Measurements from ENCODE around the gene KDSR.
"Not testable (repeated sequence)": the region's sequence is repeated elsewhere in the genome, so short reads cannot be mapped to it uniquely, and the experiment has no call there.

Gene KDSR

DNA sequence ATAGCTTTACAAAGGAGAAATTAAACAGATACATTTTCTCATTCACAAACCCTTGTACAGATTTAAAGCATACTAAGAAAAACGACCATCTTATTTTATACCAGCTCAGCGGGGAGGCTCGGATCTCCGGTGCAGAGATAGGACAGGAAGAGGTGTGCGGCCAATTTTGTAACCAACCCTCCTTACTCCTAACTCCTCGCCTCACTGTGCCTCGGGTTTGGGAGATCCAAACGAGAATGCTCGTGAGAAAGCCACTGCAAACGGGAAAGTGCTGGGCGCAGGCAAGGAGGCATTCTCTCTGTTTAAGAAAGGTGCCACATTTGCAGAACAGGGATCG is 1.2 kb downstream of the KDSR start:
- no peak for DNase-seq (ENCODE audit: low read depth)

DNA sequence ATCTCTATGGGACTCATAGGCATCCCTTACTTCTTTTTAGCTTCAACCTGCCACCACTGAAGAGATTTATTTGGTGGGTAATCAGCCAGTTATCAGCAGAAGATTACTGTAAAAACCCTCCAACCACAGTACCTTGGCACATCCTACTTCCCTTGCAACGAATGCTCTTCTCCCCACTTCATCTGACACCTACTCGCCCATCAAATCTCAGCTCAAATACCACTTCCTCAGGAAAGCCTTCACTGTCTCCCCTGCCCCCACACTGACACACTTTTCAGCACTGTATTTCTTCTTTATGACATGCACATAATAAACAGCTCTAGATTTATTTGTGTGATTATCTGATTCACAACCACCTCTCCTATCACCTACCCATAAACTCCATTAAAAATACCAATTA is 3.1 kb downstream of the KDSR start:
- no peak for DNase-seq (ENCODE audit: low read depth)

DNA sequence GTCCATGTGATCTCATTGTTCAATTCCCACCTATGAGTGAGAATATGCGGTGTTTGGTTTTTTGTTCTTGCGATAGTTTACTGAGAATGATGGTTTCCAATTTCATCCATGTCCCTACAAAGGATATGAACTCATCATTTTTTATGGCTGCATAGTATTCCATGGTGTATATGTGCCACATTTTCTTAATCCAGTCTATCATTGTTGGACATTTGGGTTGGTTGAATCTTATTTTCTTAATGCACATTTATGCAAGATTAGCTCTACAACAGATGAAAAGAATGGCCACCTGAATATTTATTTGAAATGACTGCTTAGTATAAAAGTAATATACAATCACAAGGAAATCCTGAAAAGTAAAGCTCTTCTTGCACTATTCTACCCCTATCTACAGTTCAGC is 3.6 kb downstream of the KDSR start:
- not testable (repeated sequence) for DNase-seq (ENCODE audit: low read depth)

DNA sequence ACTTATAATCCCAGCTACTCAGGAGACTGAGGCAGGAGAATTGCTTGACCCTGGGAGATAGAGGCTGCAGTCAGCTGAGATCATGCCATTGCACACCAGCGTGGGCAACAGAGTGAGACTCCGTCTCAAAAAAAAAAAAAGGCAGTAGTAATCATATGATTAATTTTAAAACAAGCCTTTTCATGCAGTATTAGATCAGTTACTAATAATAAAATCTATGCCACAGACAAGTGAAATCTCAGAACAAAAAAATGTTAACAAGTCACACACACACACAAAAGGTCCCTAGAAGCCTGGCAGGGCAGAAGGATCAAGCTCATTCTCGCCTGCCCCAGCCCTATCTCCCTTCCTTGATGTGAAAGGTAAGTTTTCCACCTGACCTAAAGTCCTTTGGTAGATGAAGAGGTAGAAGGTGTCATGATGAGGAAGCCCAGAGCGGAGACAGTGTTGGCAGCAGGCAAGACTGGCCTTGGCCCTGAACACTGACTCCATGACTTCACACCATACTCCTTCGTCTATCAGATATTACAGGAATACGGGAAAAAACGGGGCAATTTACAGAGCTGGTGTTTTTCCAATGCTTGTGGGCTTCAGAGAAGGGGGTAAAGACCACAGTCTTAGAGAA is 10.6 kb downstream of the KDSR start:
- DNase-seq (ENCODE audit: low read depth) = no peak

DNA sequence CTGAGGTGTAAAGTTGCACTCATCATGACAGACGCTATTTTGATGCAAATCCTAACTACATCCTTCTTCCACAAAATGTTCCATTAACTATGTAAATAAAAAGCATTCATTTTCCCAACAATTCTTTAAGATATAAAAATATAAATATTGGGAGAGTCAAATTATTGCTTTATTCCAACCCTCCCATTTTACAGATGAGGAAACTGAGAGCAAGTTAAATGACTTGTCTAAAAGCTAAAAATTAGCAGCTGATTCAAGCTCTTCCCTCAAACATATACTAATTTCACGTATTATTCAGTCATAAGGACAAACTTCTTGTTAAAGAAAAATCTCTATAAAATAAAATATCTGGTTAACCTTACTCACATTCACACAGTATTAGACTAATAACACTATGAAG is 16.8 kb downstream of the KDSR start:
- no peak for DNase-seq (ENCODE audit: low read depth)

DNA sequence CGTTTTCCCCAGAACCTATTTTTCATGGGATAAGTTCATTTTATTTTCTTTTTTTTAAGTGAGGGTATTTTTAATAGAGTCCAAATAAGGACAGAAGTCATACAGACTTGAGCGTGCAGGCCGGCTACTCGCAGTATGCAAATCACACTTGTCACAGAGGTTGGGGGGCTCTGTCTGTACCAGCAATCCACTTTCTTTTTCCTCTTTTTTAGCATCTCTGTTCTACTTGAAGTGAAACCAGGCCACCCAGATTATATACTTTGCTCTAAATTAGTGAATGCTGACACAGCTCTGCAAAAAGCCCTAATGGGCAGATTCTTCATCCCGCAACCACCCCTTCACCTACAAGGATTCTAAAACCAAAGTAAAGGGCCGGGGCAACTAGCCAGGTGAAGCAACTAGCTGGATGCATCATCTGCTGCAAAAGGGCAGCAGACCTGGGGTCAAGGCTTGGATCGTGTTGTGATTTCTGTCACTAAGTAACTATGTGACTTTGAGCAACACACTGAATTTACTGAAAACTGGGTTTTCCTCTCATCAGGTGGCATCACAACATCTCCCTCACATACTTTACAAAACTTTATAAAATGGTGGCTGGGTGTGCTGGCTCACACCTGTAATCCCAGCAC is 18.4 kb downstream of the KDSR start:
- no peak for DNase-seq (ENCODE audit: low read depth)

DNA sequence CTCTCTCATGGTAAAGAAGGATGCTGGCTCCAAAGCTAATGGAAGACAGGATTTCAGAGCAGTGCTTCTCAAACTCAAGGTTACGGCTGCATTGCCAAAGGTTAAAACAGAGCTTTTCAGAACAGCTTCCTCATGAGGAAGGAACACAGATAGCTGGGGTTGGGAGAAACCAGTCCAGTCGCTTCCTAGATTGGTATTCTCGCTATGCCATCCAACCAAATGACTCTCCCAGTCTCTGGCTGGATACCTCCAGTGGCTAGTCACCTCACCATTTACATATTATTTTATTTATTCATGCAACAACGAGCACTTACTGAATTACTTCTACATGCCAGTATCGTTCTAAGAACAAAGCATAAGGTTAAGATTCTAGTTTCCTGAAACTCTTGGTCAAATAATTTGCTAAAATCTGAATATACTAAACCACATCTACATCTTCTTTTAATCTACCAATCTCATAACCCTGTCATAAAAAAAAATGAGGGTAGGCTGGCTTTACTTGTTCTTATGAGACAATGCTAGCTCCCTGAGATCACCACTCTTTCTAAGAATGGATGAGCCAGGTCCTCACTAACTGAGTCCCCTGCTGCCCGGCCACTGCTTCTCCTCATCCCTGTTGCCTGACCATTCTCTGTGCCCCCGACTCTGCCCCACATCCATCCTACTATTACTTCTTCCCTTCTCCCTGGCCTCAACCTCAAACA is 20.4 kb downstream of the KDSR start:
- DNase-seq (ENCODE audit: low read depth) = no peak

DNA sequence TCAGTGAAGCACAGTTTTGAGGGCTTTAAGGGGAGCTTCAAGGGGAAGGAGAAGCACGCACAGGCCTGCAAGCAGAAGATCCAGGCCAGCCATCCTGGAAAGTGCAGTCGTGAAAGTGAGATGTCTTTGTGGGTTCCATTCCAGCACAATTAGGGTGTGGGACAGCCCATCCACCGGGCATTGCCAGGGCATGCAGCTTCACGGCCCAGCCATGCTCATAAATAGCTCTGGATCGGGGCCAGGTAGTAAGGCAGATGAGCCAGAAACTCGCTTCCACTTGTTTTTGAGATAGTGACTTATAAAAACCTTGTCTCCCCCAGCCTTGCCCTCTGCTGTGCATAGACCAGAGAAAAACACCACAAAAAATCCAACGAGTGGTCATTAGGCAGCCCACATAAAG is 21.0 kb downstream of the KDSR start:
- DNase-seq (ENCODE audit: low read depth) = no peak

DNA sequence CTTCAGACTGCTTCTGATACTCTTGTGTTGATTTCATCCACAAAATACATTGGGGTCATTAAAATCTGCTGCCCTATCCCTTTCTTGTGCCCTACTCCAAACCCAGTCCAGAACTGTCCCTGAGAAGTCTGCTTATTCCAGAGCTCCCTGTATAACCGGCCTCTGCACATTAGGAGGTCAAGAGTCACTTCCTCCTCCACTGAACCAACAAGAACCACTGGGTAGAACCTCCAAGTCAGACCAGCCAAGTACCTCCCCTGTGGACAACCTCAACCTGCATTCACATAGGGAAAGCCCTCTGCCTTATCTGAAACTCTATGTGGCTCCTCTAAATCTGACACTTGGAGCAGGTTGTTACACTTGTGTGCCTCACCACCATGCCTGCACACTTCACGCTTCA is 22.1 kb downstream of the KDSR start:
- DNase-seq (ENCODE audit: low read depth) = no peak

DNA sequence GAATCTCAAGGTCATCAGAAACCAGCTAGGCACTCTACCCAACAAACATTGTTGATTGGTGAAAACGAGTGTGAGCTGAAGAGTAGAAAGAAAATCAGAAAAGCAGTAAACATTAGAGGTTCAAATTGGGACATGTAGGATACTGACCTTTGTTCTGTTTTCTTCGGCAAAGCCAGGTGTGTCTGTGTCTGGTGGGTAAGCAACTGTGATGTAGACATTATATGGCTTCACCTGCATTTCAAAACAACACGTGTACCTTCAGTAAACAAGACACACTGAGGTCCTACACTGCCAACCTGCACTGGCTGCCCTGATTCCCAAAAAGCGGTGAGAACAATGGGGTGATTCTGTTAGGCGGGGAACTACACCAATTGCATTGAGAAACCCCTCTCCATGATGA is 22.7 kb downstream of the KDSR start:
- no peak for DNase-seq (ENCODE audit: low read depth)

DNA sequence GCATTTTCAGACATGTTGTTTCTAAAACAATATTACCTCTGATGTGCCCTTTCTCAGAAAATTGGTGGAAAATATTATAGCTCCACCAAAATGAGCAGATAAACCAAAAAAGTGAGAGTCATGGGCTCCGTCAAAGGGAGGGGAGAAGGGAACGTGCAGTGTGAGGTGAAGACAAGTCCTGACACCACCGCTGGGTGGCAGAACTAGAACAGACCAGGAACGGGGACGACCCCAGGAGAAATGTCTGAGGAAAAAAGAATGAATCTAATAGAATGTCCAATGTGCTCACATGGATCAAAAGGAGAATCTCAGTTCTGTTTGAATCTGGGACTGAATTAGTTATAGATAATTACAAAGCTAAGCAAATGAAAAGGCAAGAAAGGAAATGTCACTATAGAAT is 24.8 kb downstream of the KDSR start:
- no peak for DNase-seq (ENCODE audit: low read depth)

DNA sequence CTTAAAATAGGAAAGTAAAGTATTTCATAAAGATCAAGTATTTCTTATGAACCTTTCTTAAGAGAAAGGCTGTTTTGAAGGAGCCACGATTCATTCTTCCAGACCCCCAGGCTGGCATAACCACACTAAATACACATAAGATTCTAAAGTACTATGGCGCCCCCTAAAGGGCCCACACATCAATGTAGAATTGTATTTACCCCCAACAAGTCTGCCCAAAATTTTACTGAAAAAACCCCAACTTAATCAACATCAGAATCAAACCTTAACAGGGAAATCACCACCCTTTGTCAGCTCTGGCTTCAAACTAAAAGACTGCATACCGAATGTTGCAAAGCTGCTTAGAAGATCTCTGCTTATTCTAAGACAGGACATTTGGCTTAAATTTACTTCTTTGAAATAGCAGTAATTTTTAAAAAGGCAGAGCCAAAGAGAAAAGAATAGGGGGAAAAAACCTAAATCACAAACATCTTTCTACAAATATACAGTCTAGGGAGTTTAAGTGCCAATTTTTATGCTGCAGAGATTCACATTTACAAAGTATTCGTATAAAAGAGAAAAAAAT is 27.0 kb downstream of the KDSR start:
- no peak for DNase-seq (ENCODE audit: low read depth)

DNA sequence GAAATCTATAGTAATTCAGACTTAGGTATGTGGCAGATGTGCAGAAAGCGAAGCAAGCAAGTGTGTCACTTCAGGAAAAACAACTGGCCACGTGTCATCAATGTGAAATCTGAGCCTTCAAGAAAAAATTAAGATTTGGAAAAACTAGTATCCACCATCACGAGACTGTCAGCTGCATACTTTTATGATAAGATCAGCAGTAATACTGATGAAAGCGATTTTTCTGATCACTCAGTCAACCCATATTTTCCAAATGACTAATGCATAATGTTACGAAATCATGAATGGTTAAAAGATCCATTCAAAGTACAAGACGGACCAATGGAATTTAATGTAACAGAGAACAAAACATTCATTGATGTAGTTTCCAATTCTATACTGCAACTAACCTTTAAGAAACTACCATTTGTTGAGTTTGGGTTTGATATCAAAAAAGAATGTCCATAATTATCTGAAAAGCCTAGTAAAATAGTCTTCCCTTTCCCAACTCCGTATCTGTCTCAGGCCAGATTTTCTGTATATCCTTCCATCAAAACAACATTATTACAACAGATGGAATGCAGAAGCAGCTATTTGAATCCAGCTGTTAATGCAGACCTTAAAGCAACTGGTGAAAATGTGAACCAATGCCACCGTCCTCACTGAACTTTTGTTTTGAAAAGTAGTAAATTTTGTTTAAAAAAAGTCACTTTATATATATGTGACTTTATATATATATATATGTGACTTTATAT is 30.5 kb downstream of the KDSR start:
- no peak for DNase-seq (ENCODE audit: low read depth)

DNA sequence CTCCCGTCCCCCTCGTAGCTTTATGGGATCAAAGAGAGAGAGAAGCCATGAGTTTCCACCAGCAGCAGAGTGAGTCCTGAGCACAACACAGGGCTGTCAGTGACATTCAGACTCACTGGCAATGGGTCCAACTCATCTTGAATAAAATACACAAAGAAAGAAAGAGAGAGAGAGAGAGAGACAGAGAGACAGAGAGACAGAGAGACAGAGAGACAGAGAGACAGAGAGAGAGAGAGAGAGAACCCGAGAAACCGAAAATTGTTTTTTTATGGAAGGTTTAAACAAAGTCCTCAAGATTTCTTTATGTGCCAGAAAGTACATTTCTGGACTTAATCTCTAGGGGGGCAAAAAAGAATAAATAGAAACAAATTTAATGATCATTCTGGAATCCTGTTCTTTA is 35.9 kb downstream of the KDSR start:
- no peak for DNase-seq (ENCODE audit: low read depth)

DNA sequence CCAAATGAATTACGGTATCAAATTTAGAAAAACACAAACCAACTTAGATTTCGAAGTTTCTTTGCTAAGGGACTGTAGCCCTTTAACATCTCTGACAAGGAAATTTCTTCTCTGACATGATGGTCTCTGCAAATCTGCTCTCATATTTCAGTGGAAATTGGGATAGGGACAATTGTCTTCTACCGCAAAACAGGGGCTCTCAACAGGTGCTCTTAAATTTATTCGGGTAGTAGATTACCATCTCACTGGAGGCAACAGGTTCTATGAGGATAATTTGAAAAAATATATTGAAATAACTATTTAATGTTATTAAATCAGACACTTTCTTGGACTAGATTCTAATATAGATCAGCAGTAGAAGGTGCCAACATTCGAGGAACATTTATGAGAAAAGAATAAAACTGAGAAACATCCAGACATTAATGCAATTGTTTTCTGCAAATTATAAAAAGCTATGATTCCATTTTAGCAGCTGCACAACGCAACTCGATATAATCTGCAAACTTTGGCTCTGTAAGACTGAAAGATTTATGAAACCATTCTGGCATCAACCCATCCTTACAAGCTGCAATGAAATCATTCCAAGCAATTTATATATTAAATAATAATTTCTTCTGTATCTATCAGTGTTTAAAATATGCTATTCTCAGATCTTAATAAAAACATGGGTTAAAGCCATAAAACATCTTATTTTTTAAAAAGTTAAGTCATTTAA is 37.4 kb downstream of the KDSR start:
- DNase-seq (ENCODE audit: low read depth) = no peak

DNA sequence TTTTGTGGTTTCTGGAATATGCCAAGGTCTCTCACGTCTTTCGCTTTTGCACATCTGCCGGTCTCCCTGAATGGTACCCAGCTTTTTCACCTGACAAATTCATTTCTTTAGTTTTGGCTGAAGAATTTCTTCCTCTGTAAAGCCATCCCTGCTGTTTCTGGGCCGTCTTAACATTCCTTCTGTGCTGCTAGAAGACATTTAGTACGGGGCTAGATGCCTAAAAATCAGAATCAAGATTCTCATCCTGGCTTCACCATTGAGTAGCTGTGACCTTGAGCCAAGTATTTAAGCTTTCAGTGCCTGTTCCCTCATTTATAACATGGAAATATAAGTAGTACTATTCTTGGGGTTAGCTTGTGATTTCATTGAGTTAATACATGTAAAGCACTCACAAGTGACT is 41.0 kb downstream of the KDSR start:
- DNase-seq (ENCODE audit: low read depth) = no peak

DNA sequence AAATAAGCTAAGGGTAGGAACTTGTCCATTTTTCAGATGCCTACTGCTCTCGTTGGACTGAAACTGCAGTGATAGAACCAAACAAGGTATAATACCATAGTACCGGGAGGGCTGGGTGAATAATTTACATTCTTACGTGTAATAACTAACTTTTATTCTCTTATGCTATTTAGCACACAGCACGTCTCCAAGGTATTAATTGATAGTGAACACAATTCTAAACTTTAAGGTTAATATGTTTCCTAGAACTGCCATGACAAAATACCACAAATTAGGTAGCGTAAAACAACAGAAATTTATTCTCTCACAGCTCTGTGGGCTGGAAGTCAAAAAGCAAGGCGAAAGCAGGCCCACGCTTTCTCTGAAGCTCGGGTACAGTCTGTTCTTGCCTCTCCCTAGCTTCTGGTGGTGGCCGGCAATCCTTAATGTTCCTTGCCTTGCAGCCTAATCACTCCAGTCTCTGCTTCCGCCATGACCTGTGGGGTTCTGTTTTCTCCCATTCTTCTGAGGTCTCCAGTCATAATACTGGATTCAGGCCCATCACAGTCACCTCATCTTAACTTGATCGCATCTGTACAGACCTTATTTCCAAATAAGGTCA is 41.8 kb downstream of the KDSR start:
- no peak for DNase-seq (ENCODE audit: low read depth)

DNA sequence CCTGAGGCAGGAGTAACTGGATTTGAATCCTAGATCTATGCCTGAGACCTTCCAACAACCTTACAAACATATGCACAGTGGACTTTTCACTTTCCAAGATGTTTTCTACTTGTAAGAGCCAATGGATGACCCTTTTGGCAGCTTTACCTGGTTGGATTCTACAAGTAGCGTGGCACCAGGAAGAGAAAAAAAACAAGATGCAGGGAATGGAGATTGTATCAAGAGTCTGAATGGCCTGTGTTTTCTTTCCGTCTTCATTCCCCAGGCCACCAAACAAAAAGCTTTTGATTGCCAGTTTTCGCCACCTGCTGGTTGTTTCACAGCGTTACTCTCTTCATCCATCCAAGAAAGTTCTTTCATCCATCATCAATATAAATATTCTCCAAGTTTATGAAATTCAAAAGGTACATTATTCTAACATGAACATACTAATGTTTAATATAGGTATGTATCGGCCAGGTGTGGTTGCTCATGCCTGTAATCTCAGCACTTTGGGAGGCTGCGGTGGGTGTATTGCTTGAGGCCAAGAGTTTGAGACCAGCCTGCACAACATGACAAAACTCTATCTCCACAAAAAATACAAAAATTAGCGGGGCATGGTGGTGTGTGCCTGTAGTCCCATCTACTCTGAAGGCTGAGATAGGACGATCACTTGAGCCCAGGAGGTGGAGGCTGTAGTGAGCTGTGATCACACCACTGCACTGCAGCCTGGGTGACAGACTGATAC is 43.9 kb downstream of the KDSR start:
- peak; percentile 30 for DNase-seq (ENCODE audit: low read depth)

DNA sequence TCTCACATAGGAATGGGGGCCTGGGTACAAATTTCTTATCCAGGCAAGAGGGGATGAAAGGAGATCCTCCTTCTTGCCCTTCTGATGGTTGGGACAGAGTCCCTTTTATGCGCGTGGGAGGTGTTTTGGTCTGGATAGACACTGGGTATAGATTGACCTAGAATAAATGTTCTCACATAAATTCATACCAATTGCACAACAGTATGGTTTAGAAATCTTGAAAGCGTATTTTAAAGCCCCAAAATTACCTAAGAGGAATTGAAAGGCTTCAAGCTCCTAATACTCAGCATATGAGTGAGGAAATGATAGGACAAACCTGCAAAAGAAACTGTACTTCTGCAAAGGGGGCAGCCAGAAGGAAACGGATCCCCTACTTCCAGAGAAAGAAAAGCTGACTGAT is 44.8 kb downstream of the KDSR start:
- DNase-seq (ENCODE audit: low read depth) = no peak

DNA sequence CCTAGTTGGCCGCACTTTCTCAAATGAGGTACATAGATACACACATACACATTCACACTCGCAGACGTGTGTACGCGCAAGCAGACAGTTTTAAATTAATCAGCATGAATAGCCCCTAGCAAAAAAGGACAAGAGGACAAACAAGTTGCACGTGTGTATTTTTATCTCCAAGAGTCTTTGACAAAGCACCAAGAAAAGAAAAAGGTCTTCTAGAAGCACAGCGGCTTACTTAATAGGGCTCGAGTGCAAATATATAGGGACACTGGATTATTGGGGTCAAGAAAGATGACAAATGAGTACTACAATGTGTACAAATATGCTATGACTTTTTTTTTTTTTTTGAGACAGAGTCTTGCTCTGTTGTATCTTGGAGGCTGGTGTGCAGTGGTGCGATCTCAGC is 45.7 kb downstream of the KDSR start:
- DNase-seq (ENCODE audit: low read depth) = no peak

DNA sequence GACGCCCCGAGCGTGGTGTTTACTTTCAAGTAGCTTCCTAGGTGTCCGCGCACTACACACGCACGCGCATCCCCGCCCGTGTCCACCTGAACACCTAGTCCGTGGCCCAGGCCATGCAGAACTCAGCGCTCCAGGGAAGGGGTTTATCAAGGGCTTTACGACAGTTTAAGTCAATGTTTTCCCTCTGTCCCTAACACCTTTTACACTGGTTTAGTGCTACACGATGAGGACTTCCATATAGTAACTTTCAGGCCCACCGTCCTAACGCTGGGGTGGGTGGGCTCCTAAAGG is 46.1 kb downstream of the KDSR start:
- DNase-seq (ENCODE audit: low read depth) = no peak
